NCI-H187 (cell line): ENCODE results near the gene OBP2A.
A peak's percentile ranks its signal among the peaks of the same experiment; 100 is the strongest.
"Not testable (repeated sequence)": the region's sequence is repeated elsewhere in the genome, so short reads cannot be mapped to it uniquely, and the experiment has no call there.

Experiments
- DNase-seq, 2 experiments: peaks; one replicate each; lab custom pipeline; 2025; lab: John Stamatoyannopoulos, UW

The OBP2A gene, protein sequence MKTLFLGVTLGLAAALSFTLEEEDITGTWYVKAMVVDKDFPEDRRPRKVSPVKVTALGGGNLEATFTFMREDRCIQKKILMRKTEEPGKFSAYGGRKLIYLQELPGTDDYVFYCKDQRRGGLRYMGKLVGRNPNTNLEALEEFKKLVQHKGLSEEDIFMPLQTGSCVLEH

DNA sequence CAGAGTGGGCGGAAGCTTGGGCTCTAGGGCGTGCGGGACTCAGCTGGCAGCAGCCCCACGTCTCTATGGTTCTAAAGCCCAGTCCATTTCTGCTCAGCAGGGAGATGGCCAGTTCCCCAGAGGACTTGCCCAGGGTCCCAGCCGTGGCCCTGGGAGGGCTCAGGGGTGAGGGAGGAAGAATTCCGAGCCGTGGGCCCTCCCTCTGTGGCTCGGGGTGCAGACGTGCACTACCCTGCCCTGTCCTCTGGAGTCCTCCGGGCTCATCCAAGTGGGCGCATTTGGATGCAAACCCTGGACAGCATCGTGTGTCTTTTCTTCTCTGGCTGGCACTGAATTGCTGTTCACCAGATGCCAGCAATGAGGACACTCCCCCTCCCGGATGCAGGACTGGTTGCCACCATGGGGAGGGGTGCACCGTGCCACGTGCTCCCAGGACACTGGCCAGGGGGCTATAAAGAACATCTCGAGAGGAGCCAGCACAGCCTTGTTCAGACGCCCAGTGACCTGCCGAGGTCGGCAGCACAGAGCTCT is at the start of gene OBP2A:
Gene OBP2A, plus strand, starts transcription at position 481 of the 531 bp plus-strand sequence. CDS start 55 bp downstream, outside the sequence.
- DNase-seq: not testable (repeated sequence)

DNA sequence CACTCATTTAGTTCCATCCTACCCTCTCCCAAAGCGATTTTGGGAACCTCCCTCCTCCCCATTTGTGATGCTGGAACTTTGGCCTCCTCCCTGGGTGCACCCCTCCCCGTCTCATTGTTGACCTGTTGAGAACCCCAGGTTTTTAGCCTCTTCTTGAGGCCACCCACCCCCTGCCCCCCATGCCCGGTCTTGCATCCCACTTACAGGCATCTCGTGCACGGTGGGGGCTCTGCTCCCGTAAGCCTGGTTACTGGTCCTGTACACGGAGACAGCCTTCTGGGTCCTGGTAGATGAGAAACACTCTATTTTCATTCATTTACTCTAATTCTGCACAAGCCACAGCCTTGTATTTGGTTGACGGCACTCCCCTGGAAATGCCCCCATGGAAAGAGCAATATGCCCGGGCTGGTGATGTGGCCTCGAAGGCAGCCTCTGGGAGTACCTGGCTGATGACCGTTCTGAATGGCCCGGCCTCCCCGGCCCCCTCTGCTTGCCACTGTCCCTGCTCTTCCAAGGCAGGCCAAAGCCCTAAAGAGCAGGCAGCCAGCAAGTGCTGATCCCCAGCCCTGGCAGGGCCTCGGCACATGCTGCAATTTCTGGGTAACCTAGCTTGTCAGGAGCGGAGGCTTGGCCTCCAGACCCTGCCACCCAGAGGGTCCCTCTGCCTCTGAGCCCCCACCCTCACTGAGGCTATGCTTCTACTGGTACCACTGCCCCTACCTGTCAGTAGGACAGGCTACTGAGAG is 47.4 kb upstream of the OBP2A start:
- no peak for DNase-seq

DNA sequence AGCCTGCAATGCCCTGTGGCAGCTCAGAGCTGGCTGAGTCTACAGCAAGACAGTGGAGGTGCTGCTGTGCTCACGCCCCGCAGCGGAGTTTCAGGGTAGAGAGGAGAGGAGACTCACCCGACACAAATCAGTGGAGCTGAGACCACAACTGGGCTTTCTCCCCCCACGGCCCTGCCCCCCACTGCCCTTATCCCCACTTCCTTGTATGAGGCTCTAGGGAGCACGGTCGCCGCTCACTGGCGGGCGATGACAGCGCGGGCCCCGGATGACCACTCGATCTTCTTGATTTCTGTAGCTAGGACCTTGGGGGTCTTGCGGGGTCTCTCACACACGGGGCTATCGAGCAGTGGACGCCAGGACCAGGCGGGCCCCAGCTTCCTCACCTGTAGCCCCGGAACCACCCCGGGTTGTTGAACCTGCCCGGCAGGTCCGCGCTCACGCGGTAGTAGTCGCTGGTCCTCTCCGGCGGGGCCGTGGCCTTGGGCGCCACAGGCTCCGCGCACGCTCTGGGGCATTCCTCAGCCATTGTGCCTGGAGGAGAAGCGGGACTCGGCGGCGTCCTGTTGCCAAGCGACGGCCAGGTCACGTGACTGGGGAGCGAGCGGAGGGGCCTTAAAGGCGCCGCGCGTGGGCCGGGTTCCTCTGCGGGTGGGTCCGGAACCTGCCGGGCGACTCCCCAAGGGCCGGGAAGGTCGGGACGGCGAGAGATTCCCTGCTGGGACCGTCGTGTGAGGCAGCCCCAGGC is 46.4 kb upstream of the OBP2A start:
- peak; percentile 36 to 72 for DNase-seq

DNA sequence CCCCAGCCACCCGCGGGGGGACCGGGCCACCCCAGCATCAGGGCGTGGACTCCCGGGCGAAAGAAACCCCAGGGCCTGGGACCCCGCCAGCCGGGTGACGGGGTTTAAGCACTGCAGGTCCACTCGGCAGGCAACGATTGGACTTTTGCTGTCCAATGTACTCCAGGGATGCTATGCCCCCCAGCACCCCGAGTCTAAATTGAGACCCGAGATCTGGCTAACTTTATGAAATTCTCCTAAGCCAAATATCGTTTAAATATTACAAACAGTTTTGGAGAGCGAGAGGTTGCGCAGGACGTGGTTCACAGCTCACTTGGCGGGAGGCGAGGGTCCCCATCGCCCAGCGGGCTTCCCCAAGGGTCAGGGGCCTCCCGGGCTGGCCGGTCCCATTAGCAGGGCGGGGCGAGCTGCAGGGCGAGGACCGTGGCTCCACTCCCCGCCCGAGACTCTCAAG is 45.8 kb upstream of the OBP2A start:
- DNase-seq: peak in 1 of 2 experiments; percentile 39

DNA sequence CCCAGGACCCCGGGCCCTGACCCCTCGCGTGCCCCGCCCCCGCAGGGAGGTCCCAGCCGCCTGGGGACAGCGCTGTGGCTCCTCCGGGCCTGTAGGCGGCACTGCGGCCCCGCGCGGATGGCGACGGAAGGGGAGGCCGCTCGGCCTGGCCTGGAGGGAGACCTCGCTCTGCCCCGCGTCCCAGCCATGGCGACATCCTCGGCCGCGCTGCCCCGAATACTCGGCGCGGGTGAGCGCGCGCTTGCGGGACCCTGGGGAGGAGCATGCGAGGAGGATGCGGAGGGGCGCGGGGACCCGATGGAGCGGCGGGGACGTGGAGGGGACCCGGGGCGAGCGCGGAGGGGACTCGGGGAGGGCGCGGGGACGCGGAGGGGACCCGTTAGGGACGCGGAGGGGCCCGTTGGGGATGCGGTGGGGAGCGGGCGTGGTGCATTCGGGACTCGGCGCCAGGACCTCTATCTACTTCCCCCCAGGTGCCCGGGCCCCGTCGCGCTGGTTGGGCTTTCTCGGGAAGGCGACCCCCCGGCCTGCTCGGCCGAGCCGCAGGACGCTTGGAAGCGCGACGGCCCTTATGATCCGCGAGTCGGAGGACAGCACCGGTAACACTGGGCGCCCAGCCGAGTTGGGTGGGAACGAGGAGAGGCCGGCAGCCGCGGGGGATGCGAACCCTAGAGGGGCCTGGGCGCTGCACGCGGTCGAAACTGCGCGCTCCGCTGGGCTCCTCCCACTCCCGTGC is 45.2 kb upstream of the OBP2A start, which contains the start of gene MRPS2:
Gene MRPS2, plus strand, starts transcription at position 158 of the 736 bp plus-strand sequence. Its CDS starts 29 bp downstream, at position 187.
- peak; percentile 39 to 52 for DNase-seq

DNA sequence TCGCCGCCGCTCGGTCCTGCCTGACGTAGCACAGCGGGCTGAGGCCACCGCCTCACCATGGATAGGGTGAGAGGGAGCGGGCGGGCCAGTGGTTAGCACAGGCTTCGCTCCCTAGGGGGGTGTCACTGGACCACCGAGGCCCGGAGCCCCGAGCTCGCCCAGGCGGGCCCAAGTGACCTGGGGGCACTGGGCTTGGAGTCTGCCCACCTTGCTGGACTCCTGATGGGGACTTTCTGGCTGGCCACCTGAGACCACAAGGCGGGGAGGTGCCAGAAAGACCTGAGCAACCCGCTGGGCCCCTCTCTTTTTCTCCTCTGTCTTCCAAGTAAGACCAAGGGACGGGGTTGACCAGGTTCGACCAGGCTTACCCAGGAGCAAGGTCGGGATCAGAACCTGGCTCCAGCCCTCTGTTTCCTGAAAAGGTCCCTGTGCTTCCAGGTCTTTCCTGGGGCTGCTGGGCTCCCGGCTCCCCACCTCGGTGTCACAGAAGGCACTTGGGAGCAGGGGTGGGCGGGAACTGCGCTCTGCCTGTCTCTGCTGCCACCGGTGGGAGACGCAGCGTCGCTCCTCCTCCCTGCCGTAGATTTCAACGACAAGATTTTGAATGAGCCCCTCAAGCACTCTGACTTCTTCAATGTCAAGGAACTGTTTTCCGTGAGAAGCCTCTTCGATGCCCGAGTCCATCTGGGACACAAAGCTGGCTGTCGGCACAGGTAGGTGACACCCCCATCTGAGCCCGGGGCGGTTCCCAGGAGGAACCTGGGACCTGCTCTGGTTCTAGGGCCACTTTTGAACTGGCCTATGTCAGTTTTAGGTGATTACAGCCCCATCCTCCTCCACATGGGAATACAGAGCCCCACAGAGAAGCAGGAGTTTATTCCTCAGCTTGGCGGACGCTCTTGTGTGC is 44.4 kb upstream of the OBP2A start:
- no peak for DNase-seq

DNA sequence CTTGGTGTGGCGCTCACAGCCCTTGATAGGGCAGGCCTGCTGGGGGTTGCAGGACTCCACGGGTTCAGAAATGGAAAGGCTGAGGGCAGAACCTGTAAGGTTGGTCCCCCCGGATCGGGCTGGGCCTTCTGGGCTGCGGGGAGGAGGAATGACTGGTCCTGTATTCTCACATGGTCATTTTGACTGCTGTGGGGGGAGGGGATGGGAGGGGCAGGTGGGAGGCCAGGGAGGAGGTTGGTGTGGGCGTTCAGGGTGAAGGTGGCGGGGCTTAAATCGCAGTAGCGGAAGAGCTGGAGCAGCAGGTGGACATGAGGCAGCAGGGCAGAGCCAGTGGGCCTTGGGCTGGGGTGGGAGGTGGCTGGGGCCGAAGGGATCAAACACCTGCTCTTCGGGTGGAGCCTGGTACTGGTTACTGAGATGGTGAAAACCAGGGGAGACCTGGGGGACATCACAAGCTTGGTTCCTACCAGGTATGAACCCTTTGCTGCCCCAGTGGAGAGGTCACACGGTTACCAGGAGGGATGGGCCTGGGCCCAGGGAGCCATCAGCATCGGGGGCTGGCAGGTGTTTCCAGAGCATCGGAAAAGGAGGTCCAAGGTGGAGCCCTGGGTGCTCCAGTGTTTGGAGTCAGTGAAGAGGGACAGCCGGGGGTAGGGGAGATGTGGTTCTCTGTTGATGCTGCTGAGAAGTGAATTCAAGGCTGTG is 43.6 kb upstream of the OBP2A start:
- no peak for DNase-seq

DNA sequence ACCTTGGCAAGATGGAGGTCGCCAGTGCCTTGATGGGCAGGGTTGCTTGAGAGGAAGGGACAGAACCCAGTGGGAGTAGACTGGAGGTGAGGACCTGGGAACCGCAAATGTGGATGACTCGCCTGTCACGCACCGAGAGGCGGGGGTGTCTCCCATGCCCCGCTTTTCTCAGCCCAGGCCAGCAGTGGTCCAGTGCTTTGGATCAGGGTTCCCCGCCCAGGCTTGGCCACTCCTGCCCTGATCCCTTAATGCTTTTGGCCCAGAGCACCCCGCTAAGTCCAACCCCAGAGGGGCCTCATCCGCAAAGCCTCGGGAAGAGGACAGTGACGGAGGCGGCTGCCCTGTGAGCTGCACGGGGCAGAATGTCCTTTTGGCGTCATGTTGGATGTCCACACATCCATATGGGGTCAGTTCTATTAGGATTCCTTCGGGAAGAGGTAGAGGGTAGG is 43.0 kb upstream of the OBP2A start:
- no peak for DNase-seq

DNA sequence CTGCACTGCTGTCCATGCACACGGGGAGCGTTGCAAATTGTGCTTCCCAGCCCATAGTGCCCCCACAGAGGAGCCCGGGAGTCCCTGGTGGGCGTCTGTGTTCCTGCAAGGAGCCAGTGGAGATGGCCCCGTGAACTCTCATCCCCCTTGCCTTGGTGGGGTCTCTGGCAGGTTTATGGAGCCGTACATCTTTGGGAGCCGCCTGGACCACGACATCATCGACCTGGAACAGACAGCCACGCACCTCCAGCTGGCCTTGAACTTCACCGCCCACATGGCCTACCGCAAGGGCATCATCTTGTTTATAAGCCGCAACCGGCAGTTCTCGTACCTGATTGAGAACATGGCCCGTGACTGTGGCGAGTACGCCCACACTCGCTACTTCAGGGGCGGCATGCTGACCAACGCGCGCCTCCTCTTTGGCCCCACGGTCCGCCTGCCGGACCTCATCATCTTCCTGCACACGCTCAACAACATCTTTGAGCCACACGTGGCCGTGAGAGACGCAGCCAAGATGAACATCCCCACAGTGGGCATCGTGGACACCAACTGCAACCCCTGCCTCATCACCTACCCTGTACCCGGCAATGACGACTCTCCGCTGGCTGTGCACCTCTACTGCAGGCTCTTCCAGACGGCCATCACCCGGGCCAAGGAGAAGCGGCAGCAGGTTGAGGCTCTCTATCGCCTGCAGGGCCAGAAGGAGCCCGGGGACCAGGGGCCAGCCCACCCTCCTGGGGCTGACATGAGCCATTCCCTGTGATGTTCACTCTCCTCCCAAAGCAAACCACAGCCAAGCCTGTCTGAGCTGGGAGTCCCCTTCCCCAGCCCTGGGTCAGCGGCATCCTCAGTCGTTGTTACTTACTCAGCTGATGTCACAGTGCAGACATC is 42.3 kb upstream of the OBP2A start:
- no peak for DNase-seq

DNA sequence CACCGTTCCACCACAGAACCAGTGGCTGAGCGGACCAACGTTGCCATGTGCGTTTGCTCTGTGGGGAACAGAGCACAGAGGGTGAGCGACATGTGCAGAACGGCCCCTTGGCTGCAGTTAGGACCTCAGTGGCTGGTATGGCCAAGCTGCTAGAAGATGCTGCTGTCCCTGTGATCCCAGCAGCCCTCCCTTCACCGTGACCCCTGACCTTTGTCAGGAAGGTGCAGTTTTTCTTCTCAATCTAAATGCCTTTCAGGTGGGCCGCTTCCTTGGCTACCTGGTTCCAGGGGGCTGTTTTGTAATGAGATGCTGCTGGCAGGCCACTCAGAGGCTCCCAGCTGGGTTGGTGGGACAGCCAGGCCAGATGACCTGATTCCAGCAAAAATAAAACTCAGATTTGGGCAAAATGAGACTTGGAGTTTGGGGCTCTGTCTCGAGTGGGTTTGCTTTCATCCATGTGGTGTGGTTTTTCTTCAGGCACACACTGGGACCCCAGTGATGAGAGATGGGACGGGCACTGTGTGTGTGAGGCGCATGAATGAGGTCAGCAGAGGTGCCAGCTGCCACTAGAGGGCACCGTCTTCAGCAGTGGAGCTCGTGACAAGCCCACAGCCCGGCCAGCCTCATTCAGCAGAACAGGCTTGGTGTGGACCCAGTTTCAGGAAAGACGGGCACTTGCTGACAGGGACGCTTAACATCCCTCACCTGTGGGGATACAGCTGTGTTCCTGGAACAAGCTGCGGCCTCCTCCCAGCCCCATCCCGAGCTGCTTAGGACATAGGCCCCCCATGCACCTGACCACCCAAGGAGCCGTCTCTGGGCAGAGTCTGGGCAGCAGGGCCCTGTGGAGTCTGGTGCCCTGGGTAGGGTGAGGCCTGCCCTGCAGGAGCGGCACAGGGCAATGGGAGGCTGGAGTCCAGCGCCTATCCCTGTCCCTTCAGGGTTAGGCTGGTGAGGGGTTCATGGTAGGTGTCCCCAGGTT is 41.4 kb upstream of the OBP2A start:
- DNase-seq: no peak

DNA sequence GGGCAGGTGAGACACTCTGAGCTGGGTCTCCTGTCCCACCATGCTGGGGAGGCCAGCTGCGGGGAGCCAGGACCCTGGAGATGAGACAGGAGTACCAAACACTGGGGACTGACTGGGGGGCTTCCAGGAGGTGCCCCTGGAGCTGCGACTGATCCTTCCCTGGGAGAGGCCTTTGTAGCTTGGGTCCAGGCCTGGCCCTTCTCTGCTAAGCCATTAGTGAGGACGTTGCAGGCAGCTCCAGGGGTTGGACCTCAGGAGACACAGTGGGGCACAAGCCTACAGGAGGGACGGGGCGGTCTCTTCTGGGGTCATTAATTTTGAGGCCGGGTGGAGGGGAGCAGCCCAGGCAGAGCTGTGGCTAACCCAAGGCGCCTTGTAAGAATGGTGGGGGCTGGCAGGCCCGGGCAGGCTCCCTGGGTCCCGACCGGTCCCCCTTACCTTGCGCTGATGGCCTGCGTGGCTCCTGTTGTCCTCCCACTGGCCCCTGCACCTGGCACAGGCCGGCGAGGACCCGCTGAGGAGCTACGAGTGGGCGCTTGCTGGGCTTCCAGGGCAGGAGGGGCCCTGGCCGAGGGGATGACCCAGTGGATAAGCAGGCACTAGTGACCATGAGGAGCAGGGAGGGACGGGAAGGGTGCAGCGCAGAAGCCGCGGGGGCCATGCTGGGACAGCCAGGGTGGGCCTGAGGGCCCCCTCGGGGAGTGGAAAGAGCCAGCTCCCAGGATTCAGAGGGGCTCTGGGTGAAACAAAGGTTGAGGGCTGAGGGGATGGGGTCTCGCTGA is 40.3 kb upstream of the OBP2A start:
- DNase-seq: no peak

DNA sequence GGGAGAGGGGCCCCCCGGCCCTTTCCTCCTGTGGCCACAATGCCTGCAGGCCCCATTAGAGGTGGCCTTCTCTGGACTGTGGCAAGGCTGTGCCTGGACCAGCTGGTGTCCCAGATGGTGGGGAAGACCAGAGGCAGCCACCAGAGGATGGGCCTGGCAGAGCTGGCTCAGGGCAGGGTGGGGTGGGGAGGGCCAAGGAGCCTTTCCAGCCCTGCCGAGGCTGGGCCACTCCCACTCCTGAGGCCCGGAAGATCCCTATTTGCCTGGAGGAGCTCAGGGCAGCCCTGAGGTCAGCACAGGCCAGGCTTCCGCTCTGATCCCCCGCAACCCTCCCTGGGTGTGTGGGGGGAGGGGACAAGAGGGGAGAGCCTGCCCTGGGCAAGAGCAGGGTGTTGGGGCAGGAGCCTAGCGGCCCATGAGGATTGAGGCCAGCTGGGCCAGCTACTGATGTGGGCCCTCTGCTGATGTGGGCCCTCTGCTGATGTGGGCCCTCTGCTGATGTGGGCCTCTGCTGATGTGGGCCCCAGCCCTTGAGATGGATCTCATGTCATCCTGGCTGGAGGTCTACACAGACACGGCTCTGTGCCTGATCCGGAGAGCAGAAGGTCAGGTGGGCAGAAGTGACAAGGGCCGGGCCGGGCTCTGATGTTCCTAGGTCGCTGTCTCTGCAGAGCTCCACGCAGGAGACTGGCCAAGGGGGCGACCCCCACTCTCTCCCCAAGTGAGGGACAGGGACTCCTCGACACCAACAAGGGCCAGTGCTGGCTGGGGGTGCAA is 39.4 kb upstream of the OBP2A start:
- DNase-seq: no peak

DNA sequence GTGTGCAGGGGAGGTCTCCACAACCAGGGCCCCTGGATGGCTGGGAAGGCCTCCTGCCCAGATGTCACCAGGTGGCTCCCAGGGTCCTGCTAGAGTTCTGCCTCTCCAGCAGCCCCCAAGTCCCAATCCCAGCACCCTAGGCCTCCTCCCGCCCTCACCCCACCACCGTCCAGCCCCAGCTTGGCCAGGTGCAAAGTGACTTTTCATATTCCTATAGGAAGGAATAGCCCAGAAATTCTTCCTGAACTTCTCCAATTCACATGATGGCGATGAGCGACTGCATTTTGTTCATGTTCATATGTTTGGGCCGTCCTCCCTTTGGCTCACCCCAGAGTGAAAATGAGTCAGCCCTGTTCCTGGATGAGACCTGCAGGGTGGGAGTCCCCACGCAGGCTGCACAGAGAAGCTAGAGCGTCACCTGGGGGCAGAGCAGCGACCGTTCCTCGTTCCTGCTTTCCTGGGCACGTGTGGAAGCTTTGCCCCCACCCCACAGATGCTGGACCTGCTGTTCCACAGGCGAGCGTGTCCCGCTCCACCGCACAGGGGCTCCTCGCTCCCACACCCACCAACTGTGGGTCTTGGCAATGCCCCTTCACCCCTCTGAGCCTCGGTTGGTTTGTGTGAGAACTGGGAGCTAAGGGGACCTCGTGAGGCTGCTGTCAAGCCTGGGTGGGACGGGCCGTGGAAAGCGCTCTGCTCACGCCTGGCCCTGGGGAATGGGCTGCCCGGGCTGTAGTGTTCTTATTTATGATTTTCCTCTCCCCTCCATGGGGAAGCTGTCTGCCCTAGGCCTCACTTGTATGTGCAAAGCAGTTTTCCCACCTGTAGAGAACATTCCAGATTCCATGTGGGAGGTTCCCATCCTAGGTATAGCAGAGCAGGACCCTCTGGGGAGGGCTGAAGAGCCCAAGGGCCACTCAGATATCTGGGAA is 38.6 kb upstream of the OBP2A start:
- no peak for DNase-seq

DNA sequence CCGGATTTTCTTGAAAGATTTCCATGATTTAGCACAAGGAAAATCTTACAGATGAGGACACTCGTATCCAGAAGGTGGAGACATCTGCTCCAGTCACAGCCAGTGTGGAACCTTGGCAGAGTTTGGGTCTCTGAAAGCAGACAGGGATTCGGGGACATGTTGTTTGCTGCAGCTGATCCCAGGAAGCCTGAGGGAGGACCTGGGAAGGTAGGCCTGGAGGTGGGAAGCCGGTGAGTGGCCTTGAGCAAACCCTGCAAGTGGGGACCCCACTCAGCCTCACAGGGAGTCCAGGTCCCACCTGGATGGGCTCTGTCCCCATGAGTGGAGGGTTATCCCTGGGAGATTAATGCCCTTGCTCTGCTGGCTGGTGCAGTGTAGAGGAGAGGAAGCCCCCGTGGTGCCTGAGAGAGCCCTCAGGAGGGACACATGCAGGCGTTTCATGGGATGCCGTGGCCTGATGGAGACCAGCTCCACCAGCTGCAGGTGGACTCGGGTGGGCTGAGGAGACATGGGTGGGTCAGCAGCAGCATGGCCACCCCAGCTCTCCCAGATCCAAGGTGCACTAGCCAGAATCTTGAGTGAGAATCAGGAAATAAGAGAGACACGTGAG is 37.6 kb upstream of the OBP2A start:
- no peak for DNase-seq

DNA sequence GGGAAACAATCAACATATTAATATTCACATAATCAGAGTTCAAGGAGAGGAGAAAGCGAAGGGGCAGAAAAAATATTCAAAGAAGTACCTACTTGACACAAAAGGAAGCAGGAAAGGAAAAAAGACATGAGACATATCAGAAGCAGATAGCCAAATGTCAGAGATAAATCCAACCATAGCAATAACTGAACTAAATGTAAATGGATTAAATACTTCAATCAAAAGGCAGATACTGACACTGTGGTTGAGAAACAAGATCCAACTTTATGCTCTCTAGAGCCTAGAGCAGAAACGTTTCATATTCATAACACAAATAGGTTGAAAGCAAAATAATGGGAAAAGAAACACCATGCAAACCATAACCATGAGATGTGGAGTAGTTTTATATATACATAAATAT is 36.5 kb upstream of the OBP2A start:
- DNase-seq: no peak
